OCI-LY1 (cell line): ENCODE data around the gene HSPA5.

ENCODE experiments used
- EZH2 ChIP-seq: fragments of 200-600 bp; sonication (generic), shearing (Covaris generic); IDR thresholded peaks from 2 replicates; pipeline ENCODE4 v1.8.0; 2017; ENCODE audit warnings: borderline replicate concordance, mixed run types, mild to moderate bottlenecking, antibody characterized with exemption, low read length, moderate library complexity, mixed read lengths
- TF ChIP-seq, protein P1 (sequence below): fragments of 200-600 bp; sonication (generic), shearing (Covaris generic); IDR thresholded peaks from 2 replicates; pipeline ENCODE4 v1.5.1; 2017; ENCODE audit warnings: mild to moderate bottlenecking, antibody characterized with exemption, low read length, moderate library complexity, mixed read lengths

DNA sequence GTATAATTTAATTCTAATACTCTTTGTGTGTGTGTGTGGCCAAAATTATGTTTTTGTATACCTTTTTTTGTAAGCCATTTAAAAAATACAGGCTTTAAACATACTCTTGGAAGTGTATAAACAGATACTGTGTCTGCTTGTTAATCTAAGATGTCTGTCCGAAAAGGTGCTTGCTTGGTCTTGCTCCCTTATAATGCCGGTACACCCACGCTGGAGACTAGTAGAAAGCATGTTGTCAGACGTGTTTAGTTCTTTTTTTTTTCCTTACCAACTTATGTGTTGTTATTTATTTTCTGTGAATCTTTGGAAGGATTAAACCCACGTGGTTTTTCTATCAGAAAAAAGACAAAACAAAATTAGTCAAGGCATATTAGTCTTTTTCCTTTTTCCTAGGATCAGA is 29.9 kb upstream of the HSPA5 start:
- TF ChIP-seq, protein P1, sequence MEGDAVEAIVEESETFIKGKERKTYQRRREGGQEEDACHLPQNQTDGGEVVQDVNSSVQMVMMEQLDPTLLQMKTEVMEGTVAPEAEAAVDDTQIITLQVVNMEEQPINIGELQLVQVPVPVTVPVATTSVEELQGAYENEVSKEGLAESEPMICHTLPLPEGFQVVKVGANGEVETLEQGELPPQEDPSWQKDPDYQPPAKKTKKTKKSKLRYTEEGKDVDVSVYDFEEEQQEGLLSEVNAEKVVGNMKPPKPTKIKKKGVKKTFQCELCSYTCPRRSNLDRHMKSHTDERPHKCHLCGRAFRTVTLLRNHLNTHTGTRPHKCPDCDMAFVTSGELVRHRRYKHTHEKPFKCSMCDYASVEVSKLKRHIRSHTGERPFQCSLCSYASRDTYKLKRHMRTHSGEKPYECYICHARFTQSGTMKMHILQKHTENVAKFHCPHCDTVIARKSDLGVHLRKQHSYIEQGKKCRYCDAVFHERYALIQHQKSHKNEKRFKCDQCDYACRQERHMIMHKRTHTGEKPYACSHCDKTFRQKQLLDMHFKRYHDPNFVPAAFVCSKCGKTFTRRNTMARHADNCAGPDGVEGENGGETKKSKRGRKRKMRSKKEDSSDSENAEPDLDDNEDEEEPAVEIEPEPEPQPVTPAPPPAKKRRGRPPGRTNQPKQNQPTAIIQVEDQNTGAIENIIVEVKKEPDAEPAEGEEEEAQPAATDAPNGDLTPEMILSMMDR, result no peak
- TF ChIP-seq EZH2, result no peak
